Activated CD4-positive, alpha-beta T cell treated with anti-CD3 and anti-CD28 coated beads for 48 hours (primary cell): ENCODE results near the gene MXI1.

Experiments used
- DNase-seq: peaks from one replicate; pipeline ENCODE4 v3.0.0-alpha.2; 2020

The MXI1 gene

GRCh38 chr10:110216240-110216639 lies 8.8 kb downstream of the MXI1 start:
- no peak for DNase-seq

- no peak for DNase-seq
Measured at GRCh38 chr10:110216942-110217661, 9.7 kb downstream of the MXI1 start.

GRCh38 chr10:110217662-110218008 lies 10.2 kb downstream of the MXI1 start:
- no peak for DNase-seq

- no peak for DNase-seq
Measured at GRCh38 chr10:110218632-110219031, 11.2 kb downstream of the MXI1 start.

- no peak for DNase-seq
Measured at GRCh38 chr10:110219884-110220283, 12.5 kb downstream of the MXI1 start.

- DNase-seq = no peak
Measured at GRCh38 chr10:110220398-110220797, 13.0 kb downstream of the MXI1 start.

GRCh38 chr10:110221044-110221720 lies 13.8 kb downstream of the MXI1 start:
- DNase-seq = no peak

- peak; percentile 85 for DNase-seq
Measured at GRCh38 chr10:110221721-110222261, 14.4 kb downstream of the MXI1 start.

- DNase-seq = no peak
Measured at GRCh38 chr10:110222641-110223297, 15.4 kb downstream of the MXI1 start.

- no peak for DNase-seq
Measured at GRCh38 chr10:110223298-110223925, 16.0 kb downstream of the MXI1 start.

- DNase-seq = no peak
Measured at GRCh38 chr10:110224992-110225391, 17.6 kb downstream of the MXI1 start.

GRCh38 chr10:110225441-110225755 lies 18.0 kb downstream of the MXI1 start:
- no peak for DNase-seq

- DNase-seq = peak; percentile 91
Measured at GRCh38 chr10:110225756-110226542, 18.5 kb downstream of the MXI1 start.

GRCh38 chr10:110226543-110226925 lies 19.1 kb downstream of the MXI1 start:
- peak; percentile 91 for DNase-seq

GRCh38 chr10:110226926-110227641 lies 19.7 kb downstream of the MXI1 start:
- DNase-seq = peak; percentile 67

GRCh38 chr10:110228066-110228465 lies 20.7 kb downstream of the MXI1 start:
- no peak for DNase-seq

- no peak for DNase-seq
Measured at GRCh38 chr10:110229155-110229554, 21.8 kb downstream of the MXI1 start.

GRCh38 chr10:110233846-110234245 lies 26.4 kb downstream of the MXI1 start:
- no peak for DNase-seq

- DNase-seq = no peak
Measured at GRCh38 chr10:110237894-110238480, 30.6 kb downstream of the MXI1 start.

- no peak for DNase-seq
Measured at GRCh38 chr10:110239892-110240291, 32.5 kb downstream of the MXI1 start.

GRCh38 chr10:110241407-110241806 lies 34.0 kb downstream of the MXI1 start:
- no peak for DNase-seq

GRCh38 chr10:110241841-110242240 lies 34.4 kb downstream of the MXI1 start:
- DNase-seq = no peak
